GM21717 (cell line): Measurements from ENCODE around the gene SNCB.

Experiments used
- ATAC-seq: cut with Tn5 transposase; IDR thresholded peaks from one replicate; pipeline ENCODE4 v1.9.1; 2021; ENCODE audit warnings: mild to moderate bottlenecking, moderate library complexity; ENCODE audit not compliant: unreplicated experiment

The SNCB gene

DNA sequence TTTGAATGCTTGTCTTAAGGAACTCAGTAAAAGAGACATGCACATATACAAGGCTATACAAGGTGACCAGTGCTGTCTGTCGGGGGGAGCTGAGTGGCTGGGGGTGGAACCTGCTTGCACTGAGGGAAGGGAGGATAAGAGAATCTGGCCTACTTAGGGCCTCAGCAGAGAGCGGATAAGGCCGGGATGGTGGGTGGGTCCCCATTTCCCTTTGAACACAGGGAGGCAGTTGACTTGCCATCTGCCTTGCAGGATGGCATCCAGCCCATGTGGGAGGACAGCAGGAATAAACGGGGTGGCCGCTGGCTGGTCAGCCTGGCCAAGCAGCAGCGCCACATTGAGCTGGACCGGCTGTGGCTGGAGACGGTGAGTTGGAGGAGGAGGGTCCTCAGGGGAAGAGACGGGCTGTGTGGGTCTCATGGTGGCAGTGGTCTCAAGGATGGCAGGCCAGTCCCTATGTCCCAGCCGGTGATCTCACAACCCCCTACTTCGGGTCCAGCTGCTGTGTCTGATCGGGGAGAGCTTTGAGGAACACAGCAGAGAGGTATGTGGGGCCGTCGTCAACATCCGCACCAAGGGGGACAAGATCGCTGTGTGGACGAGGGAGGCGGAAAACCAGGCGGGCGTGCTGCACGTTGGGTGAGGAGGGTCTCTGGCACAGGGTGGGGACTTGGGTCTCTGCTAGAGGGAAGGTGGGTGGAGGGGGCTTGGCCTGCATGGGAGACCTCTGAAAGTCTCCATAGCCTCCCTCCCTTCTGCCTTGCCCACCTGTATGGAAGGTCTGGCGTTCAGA is 14.7 kb upstream of the SNCB start:
- ATAC-seq, result no peak

DNA sequence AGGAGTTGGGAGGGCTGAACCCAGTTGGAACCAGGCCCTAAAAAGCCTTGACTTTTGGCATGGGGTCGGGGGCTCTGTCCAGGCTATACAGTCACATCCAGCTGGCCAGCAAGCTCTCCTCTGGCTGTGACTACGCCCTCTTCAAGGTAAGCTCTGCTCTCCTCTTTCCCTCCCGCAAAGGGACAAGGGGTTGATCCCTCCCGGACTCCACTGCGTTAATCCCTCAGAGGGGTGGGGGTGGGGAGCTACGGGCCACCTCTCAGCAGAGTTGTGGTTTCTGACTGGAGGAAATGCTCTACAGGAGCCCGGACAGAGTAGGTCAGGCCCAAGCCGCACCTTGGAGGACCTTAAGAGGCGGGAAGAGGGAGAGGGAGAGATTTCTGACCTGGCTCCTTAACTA is 14.0 kb upstream of the SNCB start:
- no peak for ATAC-seq

DNA sequence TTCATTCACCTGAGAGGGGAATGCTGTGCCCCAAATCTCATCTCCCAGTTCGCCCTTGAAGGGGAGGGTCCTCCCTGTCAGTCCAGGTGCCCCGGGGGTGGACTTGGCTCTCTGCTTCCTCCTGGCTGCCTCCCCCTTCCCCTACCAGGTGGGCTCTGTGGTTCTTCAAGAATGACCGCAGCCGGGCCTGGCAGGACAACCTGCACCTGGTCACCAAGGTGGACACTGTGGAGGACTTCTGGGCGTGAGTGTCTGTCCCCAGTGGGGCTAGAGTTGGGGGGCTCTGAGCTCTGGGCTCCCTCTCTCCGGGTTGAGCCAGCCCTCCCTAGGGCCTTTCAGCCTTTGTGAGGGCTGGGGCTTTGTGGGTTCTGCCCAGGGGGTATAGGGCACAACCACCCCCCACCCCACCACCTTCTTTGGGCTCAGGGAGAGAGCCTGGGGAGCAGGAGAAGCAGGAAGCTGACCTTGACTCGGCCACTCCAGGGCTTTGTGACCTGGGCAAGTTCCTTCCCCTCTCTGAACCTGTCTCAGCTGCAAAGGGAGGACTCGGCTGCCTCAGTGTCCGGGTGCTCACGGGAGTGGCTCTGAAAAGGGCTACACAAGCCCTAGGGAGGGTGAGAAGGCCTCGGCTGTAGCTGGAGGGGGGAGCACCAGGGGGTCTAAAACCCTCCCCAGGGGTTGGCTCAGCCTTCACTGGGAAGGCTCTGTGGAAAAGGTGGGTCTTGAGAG is 13.3 kb upstream of the SNCB start:
- ATAC-seq, result no peak

DNA sequence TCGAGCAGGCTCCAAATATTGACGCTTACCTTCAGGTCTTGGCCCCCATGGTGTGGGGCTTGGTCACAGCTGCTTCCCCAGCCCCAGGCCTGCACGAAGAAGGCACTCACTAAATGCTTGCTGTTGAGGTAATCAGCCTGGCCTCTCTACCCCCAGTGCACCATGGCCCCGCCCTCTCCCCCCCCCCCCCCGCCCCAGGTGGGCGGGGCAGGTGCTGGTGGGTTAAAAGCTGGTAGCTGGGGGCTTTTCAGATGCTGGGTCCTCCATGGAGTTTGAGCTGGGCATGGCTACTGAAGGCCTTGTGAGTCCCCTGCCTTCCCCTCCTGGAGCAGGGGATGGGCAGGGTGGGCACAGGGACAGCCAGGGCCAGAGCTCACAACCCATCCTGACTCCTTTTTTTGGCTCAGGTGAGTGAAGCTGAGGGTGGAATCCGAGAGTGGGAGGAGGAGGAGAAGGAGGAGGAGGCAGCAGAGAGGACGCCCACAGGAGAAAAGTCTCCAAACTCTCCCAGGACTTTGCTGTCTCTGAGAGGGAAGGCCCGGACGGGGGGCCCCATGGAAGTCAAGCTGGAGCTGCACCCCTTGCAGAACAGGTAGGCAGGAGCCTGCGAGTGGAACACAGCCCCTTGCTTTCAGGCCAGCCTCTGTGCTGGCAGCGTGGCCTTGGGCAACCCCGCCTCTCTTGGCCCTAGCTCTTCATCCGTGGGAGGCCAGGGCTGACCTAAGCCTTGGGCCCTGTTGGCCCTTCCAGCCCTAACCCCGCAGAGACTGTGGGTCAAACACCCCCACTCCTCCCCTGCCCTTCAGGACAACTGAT is 12.5 kb upstream of the SNCB start:
- no peak for ATAC-seq

DNA sequence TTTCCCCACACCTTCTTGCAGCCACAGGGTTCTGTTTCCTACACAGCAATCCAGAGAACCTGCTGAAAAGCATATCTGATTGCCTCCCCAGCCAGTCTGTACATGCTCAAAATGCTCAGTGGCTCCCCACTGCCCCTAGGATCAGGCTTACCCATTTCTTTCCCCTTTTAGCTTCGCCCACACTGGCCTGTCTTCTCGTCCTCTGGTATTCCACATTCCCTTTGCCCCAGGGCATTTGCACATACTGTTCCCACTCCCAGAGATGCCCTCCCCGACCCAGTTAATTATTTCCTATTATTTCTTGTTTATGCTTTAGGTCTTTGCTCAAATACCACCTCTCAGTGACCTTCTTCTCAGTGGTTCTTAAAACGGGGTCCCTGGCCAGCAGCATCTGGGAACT is 10.3 kb upstream of the SNCB start:
- ATAC-seq, result no peak

DNA sequence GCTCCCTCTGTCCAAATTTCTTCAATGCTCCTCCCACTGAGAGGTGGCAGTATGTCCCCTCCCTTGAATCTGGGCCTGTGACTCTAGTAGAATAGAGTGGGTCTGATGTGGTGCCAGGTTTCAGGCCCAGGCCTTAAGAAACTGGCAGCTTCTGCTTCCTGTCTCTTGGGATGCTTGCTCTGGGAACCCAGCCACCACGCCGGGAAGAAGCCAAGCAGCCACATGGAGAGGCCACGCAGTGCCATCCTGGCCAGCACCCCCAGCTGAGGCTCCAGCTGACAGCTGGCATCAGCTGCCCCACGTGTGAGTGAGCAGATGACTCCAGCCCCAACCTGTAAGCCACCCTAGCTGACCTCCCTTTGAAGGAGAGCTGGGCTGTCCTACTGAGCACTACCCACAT is 9.6 kb upstream of the SNCB start:
- ATAC-seq, result no peak

DNA sequence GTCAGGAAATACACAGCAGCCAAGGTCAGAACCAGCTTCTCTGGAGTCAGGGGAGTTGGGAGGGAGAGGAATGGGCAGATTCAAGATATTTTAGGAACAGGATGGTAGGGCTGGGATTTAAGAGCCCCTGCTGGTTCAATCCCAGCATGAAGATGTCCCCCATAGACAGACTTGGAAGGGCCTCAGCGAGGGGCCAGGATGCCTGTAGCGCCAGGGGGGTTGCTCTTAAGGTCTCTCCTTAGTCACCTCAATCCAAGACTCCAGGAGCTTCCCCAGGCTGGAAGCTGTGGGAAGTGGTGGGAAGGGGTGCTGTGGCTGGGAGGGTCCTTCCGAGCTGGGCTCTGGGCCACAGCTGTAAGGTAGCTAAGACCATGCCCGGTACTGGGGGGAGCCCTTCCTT is 8.9 kb upstream of the SNCB start:
- ATAC-seq, result no peak

DNA sequence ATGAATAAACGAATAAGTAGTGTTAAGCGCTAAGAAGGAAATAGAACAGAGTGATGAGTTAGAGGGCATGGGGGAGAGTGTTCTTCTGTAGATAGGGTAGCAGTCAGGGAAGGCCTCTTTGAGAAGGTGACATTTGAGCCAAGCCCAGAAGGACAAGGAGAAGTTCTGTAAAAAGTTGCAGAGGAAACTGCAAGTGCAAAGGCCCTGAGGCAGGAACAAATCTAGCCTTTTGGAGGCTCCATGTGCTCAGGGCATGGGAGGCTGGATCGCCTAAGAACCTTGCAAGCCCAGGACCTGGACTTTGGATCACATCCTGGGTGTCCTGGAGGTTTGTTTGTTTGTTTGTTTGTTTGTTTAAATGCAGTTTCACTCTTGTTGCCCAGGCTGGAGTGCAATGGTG is 8.1 kb upstream of the SNCB start:
- no peak for ATAC-seq

DNA sequence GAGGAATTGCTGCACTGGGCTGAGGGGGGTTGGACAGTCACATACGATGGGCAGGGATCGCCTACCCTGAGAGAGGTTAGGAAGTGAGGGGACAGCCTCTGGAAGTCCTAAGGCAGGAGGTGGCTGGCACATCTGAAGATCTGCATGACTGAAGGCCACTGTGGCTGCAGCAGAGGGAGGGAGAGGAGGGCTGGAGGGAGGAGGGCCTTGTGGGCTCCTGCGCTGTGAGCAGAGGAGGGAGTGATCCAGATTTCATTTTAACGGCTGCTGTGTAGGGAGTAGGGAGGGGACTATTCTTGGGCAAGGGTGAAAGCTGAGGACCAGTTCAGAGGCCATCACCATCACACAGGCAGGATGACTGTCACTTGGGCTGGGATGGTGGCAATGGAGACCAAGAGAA is 7.2 kb upstream of the SNCB start:
- no peak for ATAC-seq

DNA sequence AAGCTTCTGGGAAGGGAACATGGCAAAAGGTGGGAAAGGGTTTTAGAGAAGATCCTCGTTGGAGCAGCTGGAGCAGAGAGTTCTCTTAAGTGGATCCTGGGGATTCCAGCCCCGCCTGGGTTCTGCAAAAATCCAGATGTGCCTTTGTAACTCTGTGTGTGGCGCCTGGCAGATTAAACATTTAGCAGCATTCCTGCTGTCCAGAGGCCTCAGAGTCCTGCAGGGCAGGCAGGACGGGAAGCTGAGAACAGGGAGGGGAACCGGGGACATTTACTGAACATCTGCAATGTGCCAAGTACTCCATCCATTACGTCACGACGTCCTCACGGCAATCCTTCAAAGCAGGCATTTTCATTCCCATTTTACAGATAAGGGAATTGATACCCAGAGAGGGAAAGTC is 6.1 kb upstream of the SNCB start:
- no peak for ATAC-seq

DNA sequence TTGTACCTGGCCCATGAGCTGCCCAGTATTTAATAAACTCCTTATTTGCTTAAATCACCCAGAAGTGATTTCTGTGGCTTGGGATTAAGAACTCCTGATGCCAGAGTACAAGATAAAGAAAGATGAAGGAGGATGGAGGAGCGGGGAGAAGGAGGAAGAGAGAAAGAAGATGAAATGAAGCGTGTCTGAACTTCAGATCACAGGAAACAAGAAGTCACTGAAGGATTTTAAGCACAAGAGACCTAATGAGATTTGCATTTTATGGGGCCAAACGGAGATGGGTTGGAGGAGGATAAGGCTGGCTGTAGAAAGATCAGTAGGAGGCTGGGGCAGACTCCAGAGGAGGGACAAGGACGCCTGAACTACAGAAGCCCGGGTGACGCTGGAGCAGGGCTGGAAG is 3.3 kb upstream of the SNCB start:
- no peak for ATAC-seq

DNA sequence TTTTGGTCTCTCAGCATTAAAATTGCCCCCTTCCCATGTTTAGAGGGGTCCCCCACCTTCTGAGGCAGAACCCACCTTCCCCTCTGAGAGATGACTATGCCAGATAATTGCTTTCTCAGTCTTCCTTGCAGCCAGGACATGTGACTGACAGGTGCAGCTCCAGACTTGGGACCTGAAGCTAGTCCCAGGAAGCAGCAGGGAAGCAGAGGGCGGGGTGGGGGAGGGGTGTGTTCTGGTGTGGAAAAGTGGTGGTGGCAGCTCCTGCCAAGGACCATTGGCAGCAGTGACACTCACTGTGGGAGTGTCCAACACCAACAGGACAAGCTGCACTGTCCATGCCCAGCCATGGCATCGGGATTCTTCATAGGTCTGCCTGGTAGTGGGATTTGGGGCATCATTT is 2.4 kb upstream of the SNCB start:
- no peak for ATAC-seq

DNA sequence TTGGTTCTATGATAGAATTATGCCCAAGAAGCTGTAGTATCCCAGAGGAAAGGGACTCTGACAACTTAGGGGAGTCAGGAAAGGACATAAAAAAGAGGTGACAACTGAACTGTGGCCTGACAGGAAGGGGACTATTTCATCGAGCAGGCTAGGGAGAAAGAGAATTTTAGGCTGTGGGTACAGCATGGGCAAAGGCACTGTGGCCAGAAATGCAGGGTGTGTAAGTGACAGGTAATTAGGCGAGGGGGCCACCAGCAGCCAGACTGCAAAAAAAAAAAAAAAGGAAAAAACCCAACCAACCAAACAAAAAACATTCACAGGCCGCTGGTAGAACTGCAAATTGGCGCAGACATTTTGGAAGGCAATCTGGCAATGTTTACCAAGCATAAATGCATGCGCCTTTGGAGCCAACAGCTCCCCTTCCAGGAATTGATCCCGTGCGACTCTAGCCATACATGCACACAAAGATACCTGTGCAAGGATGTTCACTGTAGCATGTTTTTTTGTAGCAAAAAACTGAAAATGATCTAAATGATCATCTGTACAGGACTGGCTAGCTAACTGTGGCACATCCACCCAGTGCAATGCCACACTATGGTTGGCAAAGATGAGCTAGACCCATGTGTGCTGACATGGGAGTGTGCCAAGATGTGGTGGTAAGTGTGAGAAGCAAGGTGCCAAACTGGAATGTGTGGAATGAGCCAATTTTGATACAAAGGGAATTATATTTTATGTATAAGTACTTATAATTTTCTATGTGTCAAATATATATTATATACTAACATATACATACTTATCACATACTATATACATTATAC is 1.3 kb upstream of the SNCB start:
- no peak for ATAC-seq

DNA sequence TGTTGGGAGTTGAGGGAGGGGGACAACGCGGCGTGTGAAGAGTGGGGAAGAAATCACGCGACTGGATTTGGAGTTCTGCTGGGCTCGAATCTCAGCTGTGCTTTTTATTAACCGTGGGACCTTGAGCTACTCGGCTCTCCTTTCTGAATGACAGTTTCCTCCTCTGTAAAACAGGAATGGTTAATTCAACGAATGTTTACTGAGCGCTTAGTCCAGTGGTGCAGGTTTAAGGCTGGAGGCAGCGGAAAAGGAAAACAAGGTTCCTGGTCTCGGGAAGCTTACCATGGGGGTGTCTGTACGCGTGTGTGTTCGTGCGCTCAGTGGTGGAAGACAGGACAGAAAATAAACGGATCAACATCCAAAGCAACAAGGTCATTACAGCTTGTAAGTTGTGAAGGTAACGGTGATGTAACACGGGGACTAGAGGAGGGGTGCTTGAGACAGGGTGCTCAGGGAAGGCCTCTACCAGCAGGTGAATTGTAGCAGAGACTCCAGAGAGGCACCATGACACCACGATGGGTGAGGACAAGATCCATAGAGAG is 418 bp upstream of the SNCB start:
- ATAC-seq, result no peak

DNA sequence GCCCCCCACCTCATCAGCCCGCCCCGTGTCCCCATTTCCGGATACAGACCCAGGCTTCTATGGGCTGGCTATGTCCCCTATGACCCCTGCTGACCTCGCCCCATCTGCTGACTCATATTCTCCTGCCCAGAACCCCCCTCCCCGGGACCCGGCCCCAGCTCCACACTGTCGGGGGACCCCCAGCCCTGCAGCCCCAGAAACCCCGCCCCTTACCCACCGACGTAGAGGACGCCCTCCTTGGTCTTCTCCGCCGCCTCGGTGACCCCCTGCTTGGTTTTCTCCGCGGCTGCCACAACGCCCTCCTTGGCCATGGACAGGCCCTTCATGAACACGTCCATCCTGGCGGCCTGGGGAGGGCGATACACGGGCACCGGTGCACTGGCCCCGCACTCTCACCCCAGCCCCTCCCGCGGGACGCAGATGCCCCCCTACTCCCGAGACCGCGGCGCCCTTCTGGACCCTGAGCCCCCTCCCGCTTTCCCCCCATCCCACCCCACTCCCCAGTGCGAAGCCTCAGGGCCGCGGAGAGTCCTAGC is 949 bp downstream of the SNCB start:
- no peak for ATAC-seq

DNA sequence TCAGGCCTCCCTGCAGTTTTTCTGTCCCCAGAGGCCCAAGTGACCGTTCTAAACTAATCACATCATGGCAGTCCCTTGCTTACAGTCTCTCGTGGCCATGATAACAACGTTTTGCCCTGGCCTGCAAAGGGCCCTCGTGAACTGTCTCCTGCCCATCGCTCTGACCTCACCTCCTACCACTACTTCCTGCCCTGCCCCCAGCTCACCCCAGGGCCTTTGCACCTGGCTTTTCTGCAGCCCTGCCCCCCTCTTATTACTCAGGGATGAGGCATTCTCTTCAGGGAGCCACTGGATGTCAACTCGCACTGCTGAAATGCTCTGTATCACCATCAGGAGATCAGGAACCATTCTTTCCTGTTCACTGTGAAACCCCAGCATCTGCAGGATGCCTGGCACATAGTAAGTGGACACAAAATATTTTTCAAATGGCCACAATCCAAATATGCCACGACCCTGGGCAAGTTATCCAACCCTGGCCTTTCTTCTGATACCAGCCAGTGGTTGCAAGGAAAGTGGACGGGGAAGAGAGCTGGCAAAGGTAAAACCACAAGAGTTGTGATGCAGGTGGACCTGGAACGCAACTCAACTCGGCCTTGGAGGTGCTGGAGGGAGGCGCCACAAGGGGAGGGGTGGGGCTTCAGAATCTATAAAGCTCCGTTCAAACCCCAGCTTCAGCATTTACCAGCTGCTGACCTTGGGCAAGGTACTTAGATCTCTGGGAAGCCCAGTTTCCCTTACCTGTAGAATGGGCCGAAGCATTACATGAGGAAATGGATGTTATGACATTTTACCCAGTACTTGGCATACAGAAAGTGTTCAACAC is 1.7 kb downstream of the SNCB start:
- ATAC-seq, result no peak

DNA sequence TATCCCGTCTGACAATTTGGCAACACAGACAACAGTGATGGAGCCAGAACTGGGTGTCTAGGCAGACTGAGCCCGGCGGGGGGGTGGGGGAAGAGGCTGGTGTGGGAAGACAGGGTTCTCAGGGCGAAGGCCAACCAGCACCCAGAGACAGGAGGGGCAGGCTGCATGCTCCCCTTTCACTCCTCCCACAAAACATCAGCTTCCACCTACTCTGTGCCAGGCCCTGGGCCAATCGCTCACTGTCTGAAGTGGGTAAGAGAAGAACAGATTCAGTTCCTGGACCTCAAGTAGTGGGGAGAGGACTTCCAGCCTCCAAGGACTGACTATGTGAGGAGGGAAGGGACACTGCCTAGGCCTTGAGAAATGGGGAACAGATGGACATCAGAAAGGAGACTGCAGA is 2.8 kb downstream of the SNCB start:
- ATAC-seq, result no peak

DNA sequence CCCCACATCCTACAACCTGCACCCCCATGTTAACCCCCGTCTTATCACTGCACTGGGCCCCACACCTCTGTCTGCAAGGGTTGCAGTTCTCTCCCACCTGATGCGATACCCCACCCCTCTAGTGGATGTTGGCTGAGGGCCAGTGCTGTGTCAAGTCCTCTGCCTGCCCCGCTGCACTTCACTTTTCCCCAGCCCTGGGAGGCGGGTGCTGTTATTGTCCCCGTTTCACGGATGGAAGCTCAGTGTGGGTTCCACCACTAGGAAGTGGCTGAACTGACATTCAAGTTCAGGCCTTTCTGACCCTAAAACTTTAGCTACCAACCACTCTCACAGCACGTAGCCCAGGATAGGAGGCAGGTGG is 3.5 kb downstream of the SNCB start:
- no peak for ATAC-seq

DNA sequence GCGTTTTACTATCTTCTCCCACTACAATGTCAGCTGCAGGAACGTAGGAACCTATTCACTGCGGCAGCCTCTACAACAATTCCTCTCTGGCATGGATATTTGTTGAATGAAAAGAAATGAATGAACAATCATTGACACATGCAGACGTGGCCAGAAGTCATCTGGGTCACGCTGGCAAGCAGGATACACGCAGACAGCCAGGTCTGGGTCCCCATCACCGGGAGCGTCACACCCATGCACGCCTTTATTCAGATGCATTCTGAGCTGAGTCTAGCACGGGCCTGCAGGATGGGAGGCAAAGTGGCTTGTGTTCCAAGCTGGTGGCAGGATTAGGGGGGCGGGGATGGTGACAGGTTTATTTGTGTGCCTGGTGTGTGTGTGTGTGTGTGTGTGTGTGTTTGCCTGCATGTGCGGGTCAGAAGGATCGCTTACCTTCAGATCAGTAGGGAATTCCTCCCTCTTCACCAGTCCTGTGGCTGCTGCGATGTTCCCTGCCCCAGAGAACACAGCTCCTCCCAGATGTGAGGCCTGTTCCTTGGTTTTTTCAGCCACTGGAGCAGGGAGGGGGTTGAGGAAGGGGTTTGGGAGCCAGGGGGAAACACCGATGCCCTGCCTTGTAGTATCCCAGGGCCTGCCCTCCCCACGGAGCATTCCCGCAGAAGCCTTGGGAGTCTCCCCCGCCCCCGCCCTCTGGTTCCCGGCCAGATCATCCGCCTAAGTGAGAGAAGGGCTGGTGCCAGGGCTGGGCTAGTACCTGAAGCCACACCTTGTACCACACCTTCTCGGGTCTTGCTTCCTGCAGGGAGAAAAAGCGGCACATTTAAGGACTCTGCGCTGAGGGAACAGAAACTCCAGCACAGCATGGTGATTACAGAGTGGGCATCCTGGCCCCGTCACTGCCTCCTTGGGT is 4.1 kb downstream of the SNCB start:
- no peak for ATAC-seq
